Loucy (cell line): Measurements from ENCODE around the gene MYO9A.

Source experiments
- CTCF ChIP-seq: fragments of 200-600 bp; sonication (generic); conservative IDR thresholded peaks from 2 replicates; pipeline ENCODE4 v1.5.1; 2014; ENCODE audit warnings: mild to moderate bottlenecking, antibody characterized with exemption, low read length
- EZH2phosphoT487 ChIP-seq: fragments of 200-600 bp; IDR thresholded peaks from 2 replicates; pipeline ENCODE4 v1.6.1; 2018; ENCODE audit warnings: antibody characterized with exemption, mild to moderate bottlenecking, moderate library complexity, borderline replicate concordance

GRCh38 chr15:72136170-72137051 lies 18.5 kb upstream of the MYO9A start:
- TF ChIP-seq CTCF: no peak
- no peak for TF ChIP-seq EZH2phosphoT487
